Hepatocyte (in vitro differentiated cells): ENCODE results near the gene TXNDC5. TPM values are rescaled to one million over a fixed set of nuclear protein-coding genes. Genes with fewer than 3 reads are reported as not detected.

Experiments used
- DNase-seq: peaks from one replicate; pipeline ENCODE4 v3.0.0-alpha.2; 2016; ENCODE audit warnings: low spot score
- H2AFZ ChIP-seq: fragments of 200-600 bp; sonication (generic); 2 replicates; pipeline ENCODE4 v1.6.0; 2016; ENCODE audit warnings: antibody characterized with exemption, mild to moderate bottlenecking
- H3K27ac ChIP-seq: fragments of 200-600 bp; sonication (generic); 2 replicates; pipeline ENCODE4 v1.5.1; 2016; ENCODE audit warnings: mild to moderate bottlenecking
- H3K27me3 ChIP-seq: fragments of 200-600 bp; sonication (generic); 2 replicates; pipeline ENCODE4 v1.6.1; 2016
- H3K36me3 ChIP-seq: fragments of 200-600 bp; sonication (generic); replicated peaks from 2 replicates; pipeline ENCODE4 v1.5.1; 2016; ENCODE audit warnings: low read depth; ENCODE audit not compliant: insufficient read depth
- H3K4me1 ChIP-seq: fragments of 200-600 bp; sonication (generic); 2 replicates; pipeline ENCODE4 v1.5.1; 2016; ENCODE audit warnings: mild to moderate bottlenecking, moderate library complexity; ENCODE audit not compliant: insufficient read depth
- H3K4me2 ChIP-seq: fragments of 200-600 bp; sonication (generic); 2 replicates; pipeline ENCODE4 v1.6.0; 2016
- H3K4me3 ChIP-seq: fragments of 200-600 bp; sonication (generic); 2 replicates; pipeline ENCODE4 v1.5.1; 2016; ENCODE audit warnings: mild to moderate bottlenecking
- H3K79me2 ChIP-seq: fragments of 200-600 bp; sonication (generic); 2 replicates; pipeline ENCODE4 v1.6.0; 2017; ENCODE audit warnings: mild to moderate bottlenecking
- H3K9me2 ChIP-seq: fragments of 200-600 bp; sonication (generic); replicated peaks from 2 replicates; pipeline ENCODE4 v1.6.0; 2017; ENCODE audit warnings: mild to moderate bottlenecking; ENCODE audit not compliant: insufficient read depth
- H3K9me3 ChIP-seq: fragments of 200-600 bp; sonication (generic); 2 replicates; pipeline ENCODE4 v1.5.1; 2016; ENCODE audit warnings: low read depth, mild to moderate bottlenecking
- H4K20me1 ChIP-seq: fragments of 200-600 bp; sonication (generic); 2 replicates; pipeline ENCODE4 v1.6.0; 2016; ENCODE audit warnings: mild to moderate bottlenecking; ENCODE audit not compliant: insufficient read depth, poor library complexity, severe bottlenecking
- EZH2 ChIP-seq: fragments of 200-600 bp; sonication (generic); IDR thresholded peaks from 2 replicates; pipeline ENCODE4 v1.6.1; 2016; ENCODE audit warnings: antibody characterized with exemption, mild to moderate bottlenecking, borderline replicate concordance
- EZH2phosphoT487 ChIP-seq: fragments of 200-600 bp; sonication (generic); IDR thresholded peaks from one replicate; pipeline ENCODE4 v1.6.1; 2018; ENCODE audit warnings: antibody characterized with exemption, mild to moderate bottlenecking, low read depth, moderate library complexity; ENCODE audit not compliant: unreplicated experiment, severe bottlenecking
- WGBS: methylation state at CpG from one replicate; pipeline ENCODE4 v1.1.6; 2016; ENCODE audit warnings: low lambda C conversion rate; ENCODE audit errors: missing lambda C conversion rate; 5-methylcytosine and 5-hydroxymethylcytosine counted together
- polyA plus RNA-seq: library from polyadenylated mRNA; unstranded; fragments of >200 nt; fragmentation: Nextera tagmentation; extraction: Ambion mirVana; gene quantifications from 2 replicates; pipeline ENCODE4 v1.2.1, GENCODE V29; 2016
- total RNA-seq: library from RNA; depleted of rRNA; stranded (reverse); fragments of >200 nt; gene quantifications from 2 replicates; pipeline ENCODE4 v1.2.3, GENCODE V29; 2014
- TF ChIP-seq, protein P1 (sequence below): fragments of 200-600 bp; sonication (generic); IDR thresholded peaks from 2 replicates; pipeline ENCODE4 v1.5.1; 2016; ENCODE audit warnings: antibody characterized with exemption, mild to moderate bottlenecking; ENCODE audit not compliant: poor library complexity

Gene TXNDC5
- total and polyA plus RNA-seq, 2 experiments from 2014 or later: 238 to 241 TPM

DNA sequence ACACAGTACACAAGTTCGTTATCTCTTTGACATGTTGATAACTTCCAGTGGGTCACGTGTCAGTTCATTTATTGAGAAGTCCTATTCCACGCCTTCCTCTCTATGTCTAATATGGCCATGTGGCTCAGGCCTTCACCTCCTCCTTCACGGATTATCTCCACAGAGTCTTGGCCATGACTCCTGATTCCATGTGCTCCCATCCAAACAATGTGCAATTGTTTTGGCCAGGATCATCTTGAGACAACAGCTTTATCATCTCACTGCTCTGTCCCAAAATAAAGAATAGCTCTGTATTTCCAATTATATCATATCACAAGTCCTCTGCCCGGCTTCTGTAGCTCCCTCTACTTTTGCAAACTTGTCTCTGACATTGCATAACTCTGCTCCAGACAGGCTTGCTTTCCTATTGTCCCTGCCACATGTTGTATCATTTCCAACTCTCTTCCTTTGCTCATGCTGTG is 11.1 kb upstream of the TXNDC5 start:
- H3K27ac ChIP-seq: no peak overlapping the region
- WGBS: 82% methylated on average over 5 of the region's 5 CpGs

DNA sequence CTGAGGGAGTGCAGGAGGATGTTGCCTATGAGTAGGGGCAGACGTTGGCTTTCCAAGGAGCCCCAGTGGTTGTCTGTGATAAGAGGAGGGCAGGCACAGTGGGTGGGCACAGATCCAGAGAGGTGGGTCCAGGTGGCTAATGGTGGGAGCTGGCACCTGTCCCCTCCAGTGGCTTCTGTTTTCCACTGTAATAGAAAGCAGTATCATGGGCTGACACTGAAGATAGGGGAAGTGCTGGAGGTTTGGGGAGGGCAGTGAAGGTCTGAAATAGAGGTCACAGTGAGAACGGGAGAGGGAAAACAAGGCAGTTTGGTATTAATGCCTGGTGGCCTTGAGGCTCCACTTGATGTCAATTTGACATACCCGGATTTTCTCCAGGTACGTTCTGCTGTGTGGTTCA is 10.5 kb upstream of the TXNDC5 start:
- Histone ChIP-seq H3K4me1 (no peaks in the 10 kb centered on the region), H3K4me3 (no peak overlapping the region), H3K36me3 (no peaks in the 10 kb centered on the region), H3K4me2 (no peak overlapping the region), H2AFZ (no peak overlapping the region), H3K79me2 (no peaks in the 10 kb centered on the region), H4K20me1 (no peaks in the 10 kb centered on the region), H3K27ac (no peak overlapping the region), H3K9me2 (no peaks in the 10 kb centered on the region), H3K27me3 (no peaks in the 10 kb centered on the region), H3K9me3 (no peaks in the 10 kb centered on the region)
- WGBS: 77% methylated on average over 4 of the region's 4 CpGs
- TF ChIP-seq EZH2phosphoT487 (no peak), EZH2 (no peak)
- TF ChIP-seq, protein P1, sequence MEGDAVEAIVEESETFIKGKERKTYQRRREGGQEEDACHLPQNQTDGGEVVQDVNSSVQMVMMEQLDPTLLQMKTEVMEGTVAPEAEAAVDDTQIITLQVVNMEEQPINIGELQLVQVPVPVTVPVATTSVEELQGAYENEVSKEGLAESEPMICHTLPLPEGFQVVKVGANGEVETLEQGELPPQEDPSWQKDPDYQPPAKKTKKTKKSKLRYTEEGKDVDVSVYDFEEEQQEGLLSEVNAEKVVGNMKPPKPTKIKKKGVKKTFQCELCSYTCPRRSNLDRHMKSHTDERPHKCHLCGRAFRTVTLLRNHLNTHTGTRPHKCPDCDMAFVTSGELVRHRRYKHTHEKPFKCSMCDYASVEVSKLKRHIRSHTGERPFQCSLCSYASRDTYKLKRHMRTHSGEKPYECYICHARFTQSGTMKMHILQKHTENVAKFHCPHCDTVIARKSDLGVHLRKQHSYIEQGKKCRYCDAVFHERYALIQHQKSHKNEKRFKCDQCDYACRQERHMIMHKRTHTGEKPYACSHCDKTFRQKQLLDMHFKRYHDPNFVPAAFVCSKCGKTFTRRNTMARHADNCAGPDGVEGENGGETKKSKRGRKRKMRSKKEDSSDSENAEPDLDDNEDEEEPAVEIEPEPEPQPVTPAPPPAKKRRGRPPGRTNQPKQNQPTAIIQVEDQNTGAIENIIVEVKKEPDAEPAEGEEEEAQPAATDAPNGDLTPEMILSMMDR: no peak
- no peak for DNase-seq

More for the DNA sequence above, 11.1 kb upstream of the TXNDC5 start:
- TF ChIP-seq, protein P1: no peak
- TF ChIP-seq EZH2 (no peak), EZH2phosphoT487 (no peak)
- Histone ChIP-seq H3K4me3 (no peak overlapping the region), H3K4me2 (no peak overlapping the region), H3K4me1 (no peaks in the 10 kb centered on the region), H2AFZ (no peak overlapping the region), H3K9me2 (no peaks in the 10 kb centered on the region), H3K36me3 (no peaks in the 10 kb centered on the region), H4K20me1 (no peaks in the 10 kb centered on the region), H3K27me3 (no peaks in the 10 kb centered on the region), H3K9me3 (no peaks in the 10 kb centered on the region), H3K79me2 (no peaks in the 10 kb centered on the region)
- DNase-seq: no peak

DNA sequence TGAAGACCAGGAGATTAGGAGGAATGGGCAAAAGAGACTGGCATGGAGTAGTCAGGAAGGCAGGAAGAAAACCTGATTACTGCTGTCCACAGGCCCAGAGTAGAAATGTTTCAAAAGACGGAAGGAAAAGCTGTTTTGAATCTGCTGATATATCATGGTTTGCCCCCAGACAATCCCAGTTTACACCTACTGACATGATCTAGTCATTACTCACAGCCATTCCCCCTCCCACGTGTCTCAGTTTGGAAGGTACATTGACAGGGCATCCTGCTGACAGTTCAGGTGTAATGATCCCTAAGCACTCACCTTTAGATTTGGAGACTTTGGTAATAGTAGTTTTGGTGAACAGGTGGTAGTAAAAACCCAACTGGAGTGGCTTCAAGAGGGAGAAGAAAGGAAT is 9.8 kb upstream of the TXNDC5 start:
- no peaks in the 10 kb centered on the region for H3K36me3 ChIP-seq
- WGBS: 71% methylated on average over 2 of the region's 2 CpGs
- H3K9me2 ChIP-seq: no peaks in the 10 kb centered on the region
- no peak overlapping the region for H3K4me3 ChIP-seq
- no peaks in the 10 kb centered on the region for H3K4me1 ChIP-seq
- H3K4me2 ChIP-seq: no peak overlapping the region
- TF ChIP-seq EZH2phosphoT487: no peak
- H2AFZ ChIP-seq: no peak overlapping the region
- no peaks in the 10 kb centered on the region for H3K27me3 ChIP-seq
- no peaks in the 10 kb centered on the region for H3K9me3 ChIP-seq
- DNase-seq: no peak
- H3K79me2 ChIP-seq: no peaks in the 10 kb centered on the region
- H3K27ac ChIP-seq: no peak overlapping the region
- no peaks in the 10 kb centered on the region for H4K20me1 ChIP-seq

DNA sequence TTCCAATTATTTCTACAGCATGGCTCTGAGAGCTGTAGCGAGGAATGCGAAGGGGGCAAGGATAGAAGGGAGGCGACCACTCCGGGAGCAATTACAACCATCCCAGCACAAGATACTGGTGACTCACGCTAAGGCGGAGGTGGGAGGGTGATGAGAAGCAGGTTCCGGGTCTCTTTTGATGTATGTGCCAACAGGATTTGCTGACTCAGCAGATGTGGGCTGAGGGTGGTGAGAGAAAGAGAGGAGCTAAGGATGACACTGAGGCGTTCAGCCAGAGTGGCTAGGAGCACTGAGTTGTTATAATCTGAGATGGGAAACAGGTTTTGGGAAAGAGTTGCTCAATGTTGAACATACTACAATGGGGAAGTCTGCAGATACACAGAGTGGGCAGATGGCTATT is 9.3 kb upstream of the TXNDC5 start:
- Histone ChIP-seq H3K79me2 (no peaks in the 10 kb centered on the region), H3K4me3 (no peak overlapping the region), H3K4me2 (no peak overlapping the region), H3K27me3 (no peaks in the 10 kb centered on the region), H3K4me1 (no peaks in the 10 kb centered on the region), H4K20me1 (no peaks in the 10 kb centered on the region), H3K9me2 (no peaks in the 10 kb centered on the region), H3K36me3 (no peaks in the 10 kb centered on the region), H3K9me3 (no peaks in the 10 kb centered on the region), H3K27ac (no peak overlapping the region), H2AFZ (no peak overlapping the region)
- TF ChIP-seq, protein P1: no peak
- TF ChIP-seq EZH2: no peak
- no peak for TF ChIP-seq EZH2phosphoT487
- peak; percentile 72 for DNase-seq
- WGBS: 54% methylated on average over 8 of the region's 8 CpGs
